GM23338 (cell line): ENCODE results near the gene YAP1. TPM values are rescaled to one million over a fixed set of nuclear protein-coding genes. Genes with fewer than 3 reads are reported as not detected.
A peak's percentile ranks its signal among the peaks of the same experiment; 100 is the strongest.

Source experiments
- ATAC-seq: fragments of 200-7000 bp; cut with Tn5 transposase; 3 replicates; pipeline ENCODE4 v1.9.1; 2020
- DNase-seq: peaks from one replicate; pipeline ENCODE4 v3.0.0-alpha.2; 2015; ENCODE audit warnings: low spot score
- H2AFZ ChIP-seq: fragments of 200-600 bp; sonication (generic); 2 replicates; pipeline ENCODE4 v1.8.0; 2016; ENCODE audit warnings: antibody characterized with exemption, mild to moderate bottlenecking, moderate library complexity
- H3F3A ChIP-seq: fragments of 200-600 bp; sonication (generic); replicated peaks from 2 replicates; pipeline ENCODE4 v1.8.0; 2017; ENCODE audit warnings: antibody characterized with exemption, mixed run types, low read depth
- H3K27ac ChIP-seq: fragments of 200-600 bp; sonication (generic); 2 replicates; pipeline ENCODE4 v1.6.1; 2016; ENCODE audit warnings: low read depth
- H3K27me3 ChIP-seq: fragments of 200-600 bp; sonication (generic); 2 replicates; pipeline ENCODE4 v1.8.0; 2016; ENCODE audit warnings: mild to moderate bottlenecking, mixed run types, moderate library complexity; ENCODE audit not compliant: insufficient read depth
- H3K36me3 ChIP-seq: fragments of 200-600 bp; sonication (generic); 2 replicates; pipeline ENCODE4 v1.8.0; 2016; ENCODE audit warnings: mild to moderate bottlenecking; ENCODE audit not compliant: insufficient read depth
- H3K4me1 ChIP-seq: fragments of 200-600 bp; sonication (generic); 2 replicates; pipeline ENCODE4 v1.8.0; 2016; ENCODE audit warnings: mild to moderate bottlenecking, moderate library complexity; ENCODE audit not compliant: insufficient read depth
- H3K4me2 ChIP-seq: fragments of 200-600 bp; sonication (generic); 2 replicates; pipeline ENCODE4 v1.7.1; 2017; ENCODE audit warnings: mixed run types
- H3K4me3 ChIP-seq: fragments of 200-600 bp; sonication (generic); 2 replicates; pipeline ENCODE4 v1.6.1; 2016; ENCODE audit warnings: mixed run types
- H3K79me2 ChIP-seq: fragments of 200-600 bp; sonication (generic); replicated peaks from 2 replicates; pipeline ENCODE4 v1.8.0; 2017; ENCODE audit warnings: mild to moderate bottlenecking; ENCODE audit not compliant: insufficient read depth
- H3K9me2 ChIP-seq: fragments of 200-600 bp; sonication (generic); 2 replicates; pipeline ENCODE4 v1.8.0; 2017; ENCODE audit not compliant: insufficient read depth
- H4K20me1 ChIP-seq: fragments of 200-600 bp; sonication (generic); replicated peaks from 2 replicates; pipeline ENCODE4 v1.8.0; 2017; ENCODE audit warnings: mild to moderate bottlenecking; ENCODE audit not compliant: insufficient read depth
- H3K27ac Mint-ChIP-seq: 2 replicates; pipeline ENCODE4 v1.8.0; 2020; ENCODE audit warnings: inconsistent platforms, mild to moderate bottlenecking, moderate library complexity, mixed read lengths
- H3K27me3 Mint-ChIP-seq: 3 replicates; pipeline ENCODE4 v1.8.0; 2022; ENCODE audit warnings: low read depth, mild to moderate bottlenecking, moderate library complexity, mixed read lengths, inconsistent platforms; ENCODE audit not compliant: insufficient read depth, poor library complexity
- H3K36me3 Mint-ChIP-seq: 3 replicates; pipeline ENCODE4 v1.8.0; 2021; ENCODE audit warnings: low read depth, mild to moderate bottlenecking, inconsistent platforms, moderate library complexity, mixed read lengths
- H3K4me1 Mint-ChIP-seq: 3 replicates; pipeline ENCODE4 v1.8.0; 2020; ENCODE audit warnings: mild to moderate bottlenecking, inconsistent platforms, mixed read lengths
- H3K4me3 Mint-ChIP-seq: 3 replicates; pipeline ENCODE4 v1.8.0; 2021; ENCODE audit warnings: moderate library complexity, mild to moderate bottlenecking, inconsistent platforms, mixed read lengths
- H3K9me3 Mint-ChIP-seq: 3 replicates; pipeline ENCODE4 v1.8.0; 2020; ENCODE audit warnings: moderate library complexity, mild to moderate bottlenecking, inconsistent platforms, mixed read lengths
- CTCF ChIP-seq, 2 experiments: fragments of 200-600 bp in 1 of 2; sonication (generic) in 1 of 2; conservative IDR thresholded peaks; 2 replicates each; pipeline versions ENCODE4 v1.5.1 to v1.6.1; 2016 to 2017; ENCODE audit warnings: antibody characterized with exemption in 2 of 2, low read depth in 2 of 2, mild to moderate bottlenecking in 2 of 2, moderate library complexity in 1 of 2
- ETS1 ChIP-seq: IDR thresholded peaks from 2 replicates; pipeline ENCODE4 v1.6.1; 2016; ENCODE audit warnings: antibody characterized with exemption
- POLR2AphosphoS5 ChIP-seq: IDR thresholded peaks from 2 replicates; pipeline ENCODE4 v1.6.1; 2016; ENCODE audit warnings: antibody characterized with exemption, low read depth
- REST ChIP-seq: IDR thresholded peaks from one replicate; pipeline ENCODE4 v1.6.1; 2018; ENCODE audit warnings: antibody characterized with exemption; ENCODE audit not compliant: unreplicated experiment
- STAT1 ChIP-seq: IDR thresholded peaks from one replicate; pipeline ENCODE4 v1.6.1; 2016; ENCODE audit warnings: antibody characterized with exemption; ENCODE audit not compliant: unreplicated experiment
- ZNF462 ChIP-seq: fragments of 250-450 bp; sonication (Bioruptor Pico); IDR thresholded peaks from 2 replicates; pipeline ENCODE4 v1.5.0; 2020; ENCODE audit warnings: mild to moderate bottlenecking, moderate library complexity
- polyA plus RNA-seq: library from polyadenylated mRNA; unstranded; fragments of >200 nt; fragmentation: Nextera tagmentation; extraction: Ambion mirVana; gene quantifications from 2 replicates; pipeline ENCODE4 v1.2.1, GENCODE V29; 2016
- total RNA-seq: library from RNA; depleted of rRNA; stranded (reverse); fragments of >200 nt; shearing (Covaris generic); gene quantifications from 2 replicates; pipeline ENCODE4 v1.2.3, GENCODE V29; 2014

Gene YAP1
- total and polyA plus RNA-seq, 2 experiments from 2014 or later, result 17.2 to 155 TPM

GRCh38 chr11:102188488-102188887 lies 78.2 kb downstream of the YAP1 start (continued):
- TF ChIP-seq REST (no peak), CTCF (conservative IDR thresholded peaks at IDR 0.05; ENCODE audit: low read depth in 2 of 2) (no peak), ETS1 (no peak), POLR2AphosphoS5 (no peak), STAT1 (no peak)

- H3K4me2 ChIP-seq, result no peak overlapping the region
- no peaks in the 10 kb centered on the region for H3K9me2 ChIP-seq
- peaks cover 20% of the 10 kb centered on the region for H3K4me1 ChIP-seq
- DNase-seq (no peak), ATAC-seq (no peak)
- H3K4me3 ChIP-seq, result no peak overlapping the region
- H3F3A ChIP-seq, result no peaks in the 10 kb centered on the region
- H3K79me2 ChIP-seq, result peaks cover 26% of the 10 kb centered on the region
- H3K27ac ChIP-seq, result peak overlapping the region; percentile 11; the same call in 1 of the 2 replicates
- H3K9me3 Mint-ChIP-seq, result peaks cover 11% of the 10 kb centered on the region
- no peak overlapping the region for H3K4me3 Mint-ChIP-seq
- H3K4me1 Mint-ChIP-seq, result peaks cover 32% of the 10 kb centered on the region
- no peaks in the 10 kb centered on the region for H3K36me3 ChIP-seq
- no peak overlapping the region for H2AFZ ChIP-seq
- no peaks in the 10 kb centered on the region for H4K20me1 ChIP-seq
- TF ChIP-seq POLR2AphosphoS5 (no peak), ZNF462 (no peak), ETS1 (no peak)
- H3K27me3 ChIP-seq, result no peaks in the 10 kb centered on the region
- peaks cover 6% of the 10 kb centered on the region for H3K27me3 Mint-ChIP-seq
- peaks cover 21% of the 10 kb centered on the region for H3K36me3 Mint-ChIP-seq
- H3K27ac Mint-ChIP-seq, result no peak overlapping the region
Measured at GRCh38 chr11:102191832-102192231, 81.6 kb downstream of the YAP1 start.
